BJ (cell line): Measurements from ENCODE around the gene ATP6V1G2. TPM values are rescaled to one million over a fixed set of nuclear protein-coding genes. Genes with fewer than 3 reads are reported as not detected.
"Not testable (repeated sequence)": the region's sequence is repeated elsewhere in the genome, so short reads cannot be mapped to it uniquely, and the experiment has no call there.

Experiments
- CTCF ChIA-PET: fragments of 350-600 bp; formaldehyde crosslinking; extraction: SDS; loops from one replicate; lab custom pipeline; 2021; ENCODE audit warnings: antibody characterized with exemption, inconsistent platforms; lab: Yijun Ruan, JAX
- POLR2A ChIA-PET: fragments of 300-600 bp; sonication (Branson Sonifier 250); formaldehyde crosslinking; extraction: SDS; loops from one replicate; lab custom pipeline; 2021; ENCODE audit warnings: antibody characterized with exemption; lab: Charles Lee
- DNase-seq: peaks from one replicate; pipeline ENCODE4 v3.0.0-alpha.2; 2011; ENCODE audit warnings: low read depth
- H3K27me3 ChIP-seq: 2 replicates; pipeline ENCODE4 v1.6.0; 2011; ENCODE audit warnings: low read length; ENCODE audit not compliant: control insufficient read depth, insufficient read depth
- H3K36me3 ChIP-seq: 2 replicates; pipeline ENCODE4 v1.5.1; 2011; ENCODE audit warnings: low read length; ENCODE audit not compliant: control insufficient read depth, insufficient read depth
- H3K4me3 ChIP-seq: 2 replicates; pipeline ENCODE4 v1.5.1; 2011; ENCODE audit warnings: low read depth, mild to moderate bottlenecking, control low read depth, low read length
- CTCF ChIP-seq: IDR thresholded peaks from 2 replicates; pipeline ENCODE4 v1.5.1; 2011; ENCODE audit warnings: low read depth, mild to moderate bottlenecking, control low read depth, inconsistent platforms, low read length, moderate library complexity; ENCODE audit not compliant: insufficient read depth
- polyA plus RNA-seq: library from polyadenylated mRNA; depleted of rRNA; stranded (reverse); fragments of >200 nt; gene quantifications from 2 replicates; pipeline ENCODE4 v1.2.3, GENCODE V29; 2011

ATP6V1G2 gene
- polyA plus RNA-seq, 1 experiment = 2.7 TPM

- CTCF ChIA-PET = interaction anchor here (1.0 to 1.1 kb wide), 2 partner anchors 8 to 22 kb away, joined by 3 read pairs; partner anchors contain the start of gene NFKBIL1
- Histone ChIP-seq H3K36me3 (peaks cover 3% of the 10 kb centered on the region), H3K4me3 (no peak overlapping the region), H3K27me3 (no peaks in the 10 kb centered on the region)
- TF ChIP-seq CTCF = no peak
- DNase-seq = no peak
- POLR2A ChIA-PET = interaction anchor here (0.7 kb wide), 1 partner anchor 281 kb away, joined by 13 read pairs; the partner anchor contains the start of gene LSM2
Measured at GRCh38 chr6:31525553-31525931, 20.9 kb downstream of the ATP6V1G2 start.

- ChIA-PET POLR2A (no interaction called here), CTCF (no interaction called here)
- Histone ChIP-seq H3K27me3 (no peaks in the 10 kb centered on the region; the same call in 1 of the 2 replicates), H3K4me3 (no peak overlapping the region), H3K36me3 (no peaks in the 10 kb centered on the region)
- TF ChIP-seq CTCF = no peak
- DNase-seq = no peak
Measured at GRCh38 chr6:31521835-31522234, 24.6 kb downstream of the ATP6V1G2 start.

- POLR2A ChIA-PET = no interaction called here
- Histone ChIP-seq H3K4me3 (no peak overlapping the region), H3K36me3 (peaks cover 5% of the 10 kb centered on the region), H3K27me3 (no peaks in the 10 kb centered on the region)
- CTCF ChIA-PET = interaction anchor here (1.0 kb wide), 1 partner anchor 19 kb away, joined by 3 read pairs; no protein-coding TSS in a partner anchor
- TF ChIP-seq CTCF = no peak
- DNase-seq = no peak
Measured at GRCh38 chr6:31513456-31514165, 32.8 kb downstream of the ATP6V1G2 start.

- no peak for TF ChIP-seq CTCF
- ChIA-PET CTCF (interaction anchor here (1.0 kb wide), 1 partner anchor 37 kb away, joined by 3 read pairs; the partner anchor contains the start of gene ATP6V1G2), POLR2A (no interaction called here)
- DNase-seq = no peak
- no peak overlapping the region for H3K4me3 ChIP-seq
- no peaks in the 10 kb centered on the region for H3K27me3 ChIP-seq
- peaks cover 19% of the 10 kb centered on the region for H3K36me3 ChIP-seq
Measured at GRCh38 chr6:31510007-31510406, 36.4 kb downstream of the ATP6V1G2 start.

- DNase-seq, H3K27me3 ChIP-seq, CTCF ChIA-PET, POLR2A ChIA-PET, H3K4me3 ChIP-seq: not testable (repeated sequence)
- H3K36me3 ChIP-seq = peaks cover 19% of the 10 kb centered on the region
Measured at GRCh38 chr6:31509036-31509435, 37.4 kb downstream of the ATP6V1G2 start.

GRCh38 chr6:31502586-31502985 is 43.8 kb downstream of the ATP6V1G2 start:
- TF ChIP-seq CTCF = no peak
- CTCF ChIA-PET = interaction anchor here (1.8 kb wide), 1 partner anchor 44 kb away, joined by 5 read pairs; the partner anchor contains the start of gene ATP6V1G2
- Histone ChIP-seq H3K36me3 (peaks cover 11% of the 10 kb centered on the region), H3K27me3 (no peaks in the 10 kb centered on the region), H3K4me3 (no peak overlapping the region)
- POLR2A ChIA-PET = no interaction called here
- no peak for DNase-seq

GRCh38 chr6:31499648-31500047 is 46.8 kb downstream of the ATP6V1G2 start:
- H3K36me3 ChIP-seq, POLR2A ChIA-PET, DNase-seq: not testable (repeated sequence)

More at GRCh38 chr6:31499648-31500047, 46.8 kb downstream of the ATP6V1G2 start:
- CTCF ChIA-PET, H3K27me3 ChIP-seq, H3K4me3 ChIP-seq: not testable (repeated sequence)
